Ovary (tissue), 9 donors: ENCODE results near the gene MAP3K12. TPM values are rescaled to one million over a fixed set of nuclear protein-coding genes. Genes with fewer than 3 reads are reported as not detected.

Experiments
- DNase-seq, 5 donors: peaks; one replicate each; pipeline ENCODE4 v3.0.0-alpha.2; 2019 to 2020
- H3K27ac ChIP-seq, 2 donors: fragments of 200-600 bp; one replicate each; pipeline versions ENCODE4 v1.5.1 to v1.8.0; 2019 to 2022
- H3K27me3 ChIP-seq: fragments of 200-600 bp; one replicate; pipeline ENCODE4 v1.8.0; 2022
- H3K36me3 ChIP-seq: fragments of 200-600 bp; sonication (generic); one replicate; pipeline ENCODE4 v1.5.1; 2019
- H3K4me1 ChIP-seq: one replicate; pipeline ENCODE4 v1.8.1; 2013; ENCODE audit warnings: mild to moderate bottlenecking, moderate library complexity; ENCODE audit not compliant: insufficient read depth
- H3K4me3 ChIP-seq: fragments of 200-600 bp; sonication (generic); one replicate; pipeline ENCODE4 v1.5.1; 2017
- H3K9me3 ChIP-seq, 2 donors: fragments of 200-600 bp in 1 of 2; sonication (generic) in 1 of 2; one replicate each; pipeline versions ENCODE4 v1.5.1 to v1.8.1; 2013 to 2019; ENCODE audit warnings: mild to moderate bottlenecking in 1 of 2, moderate library complexity in 1 of 2
- EP300 ChIP-seq: sonication (generic); formaldehyde crosslinking; IDR thresholded peaks from one replicate; pipeline ENCODE4 v1.6.1; 2017; ENCODE audit warnings: antibody characterized with exemption
- POLR2A ChIP-seq: fragments of 450-650 bp; IDR thresholded peaks from one replicate; pipeline ENCODE4 v1.6.1; 2017; ENCODE audit warnings: antibody characterized with exemption, mild to moderate bottlenecking, moderate library complexity
- WGBS, 3 donors: extraction: QIAGEN DNeasy Blood & Tissue Kit in 1 of 3; methylation state at CpG; one replicate each; pipeline versions ENCODE4 v1.1.5 to v1.1.7; 2013 to 2017; 5-methylcytosine and 5-hydroxymethylcytosine counted together
- intact Hi-C, 4 donors: fragments of 100-400 bp; cut with DNase I; formaldehyde crosslinking; loops; one replicate each; pipeline versions ENCODE4 v1.11.0 to v1.15.1; 2022 to 2023
- polyA plus RNA-seq, 2 donors: library from polyadenylated mRNA; stranded (reverse); fragments of 200-250 nt in 1 of 2; fragments of 350-450 nt in 1 of 2; fragmentation: Illumina TruSeq in 1 of 2; extraction: RNeasy Lipid Tissue Mini Kit (QIAGEN cat#74804) in 1 of 2; gene quantifications; one replicate each; pipeline ENCODE4 v1.2.3, GENCODE V29; 2013 to 2014
- total RNA-seq, 7 donors: library from RNA; depleted of rRNA in 2 of 7; stranded (reverse); fragments of >200 nt in 2 of 7; fragmentation: NEBNext Ultra II Directional in 3 of 7; extraction: Animal tissue kit (Norgen Biotek cat#: 25700) in 3 of 7; gene quantifications; one replicate each; pipeline versions ENCODE4 v1.1.0 to v1.2.4, GENCODE V29; 2016 to 2023
- TF ChIP-seq, protein P1 (sequence below), 3 donors: fragments of 450-650 bp in 2 of 3; fragments of 200-600 bp in 1 of 3; IDR thresholded peaks; one replicate each; pipeline versions ENCODE4 v1.5.1 to v1.8.0; 2016 to 2022; ENCODE audit warnings: antibody characterized with exemption in 3 of 3, mild to moderate bottlenecking in 1 of 3
- donor health status: DM: no; HTN: no; CAD: no; lungs with moderate emphysema.
- donor health status: DM: no; HTN: no; CAD: no.
- donor health status: Bipolar disorder and iron deficiency.
- donor health status: DM: yes; HTN: yes; CAD: no.
- donor health status: DM: no; HTN: no; CAD: no.
- donor health status: DM: yes; HTN: yes; CAD: no.

MAP3K12 gene
- total and polyA plus RNA-seq, 9 donors = 19.5 to 53.2 (median 30.8) TPM

- 52 to 62% (median 56%) methylated on average over 2 of the region's 2 CpGs for WGBS, 3 donors
- Histone ChIP-seq H3K27ac (no peak overlapping the region), H3K9me3 (no peaks in the 10 kb centered on the region), H3K4me3 (no peak overlapping the region), H3K27me3 (no peaks in the 10 kb centered on the region), H3K4me1 (peaks cover 2% of the 10 kb centered on the region), H3K36me3 (no peaks in the 10 kb centered on the region)
- TF ChIP-seq POLR2A = no peak
- TF ChIP-seq, protein P1, sequence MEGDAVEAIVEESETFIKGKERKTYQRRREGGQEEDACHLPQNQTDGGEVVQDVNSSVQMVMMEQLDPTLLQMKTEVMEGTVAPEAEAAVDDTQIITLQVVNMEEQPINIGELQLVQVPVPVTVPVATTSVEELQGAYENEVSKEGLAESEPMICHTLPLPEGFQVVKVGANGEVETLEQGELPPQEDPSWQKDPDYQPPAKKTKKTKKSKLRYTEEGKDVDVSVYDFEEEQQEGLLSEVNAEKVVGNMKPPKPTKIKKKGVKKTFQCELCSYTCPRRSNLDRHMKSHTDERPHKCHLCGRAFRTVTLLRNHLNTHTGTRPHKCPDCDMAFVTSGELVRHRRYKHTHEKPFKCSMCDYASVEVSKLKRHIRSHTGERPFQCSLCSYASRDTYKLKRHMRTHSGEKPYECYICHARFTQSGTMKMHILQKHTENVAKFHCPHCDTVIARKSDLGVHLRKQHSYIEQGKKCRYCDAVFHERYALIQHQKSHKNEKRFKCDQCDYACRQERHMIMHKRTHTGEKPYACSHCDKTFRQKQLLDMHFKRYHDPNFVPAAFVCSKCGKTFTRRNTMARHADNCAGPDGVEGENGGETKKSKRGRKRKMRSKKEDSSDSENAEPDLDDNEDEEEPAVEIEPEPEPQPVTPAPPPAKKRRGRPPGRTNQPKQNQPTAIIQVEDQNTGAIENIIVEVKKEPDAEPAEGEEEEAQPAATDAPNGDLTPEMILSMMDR (IDR thresholded peaks at IDR 0.05) = no peak
- TF ChIP-seq EP300 = no peak
- DNase-seq = no peak
- intact Hi-C loops = no loop called here
These were observed 22.5 kb downstream of the MAP3K12 start for GRCh38 chr12:53476769-53477209.

- Histone ChIP-seq H3K36me3 (no peaks in the 10 kb centered on the region), H3K4me1 (no peaks in the 10 kb centered on the region), H3K27me3 (no peaks in the 10 kb centered on the region), H3K27ac (no peak overlapping the region), H3K4me3 (no peak overlapping the region), H3K9me3 (no peaks in the 10 kb centered on the region)
- WGBS, 3 donors = 23 to 44% (median 23%) methylated on average over 13 of the region's 13 CpGs
- intact Hi-C loops = no loop called here
- no peak for DNase-seq
- TF ChIP-seq EP300 = no peak
- TF ChIP-seq, protein P1 (IDR thresholded peaks at IDR 0.05) = no peak
- no peak for TF ChIP-seq POLR2A
These were observed 24.4 kb downstream of the MAP3K12 start for GRCh38 chr12:53474819-53475218.

- no peak overlapping the region for H3K27ac ChIP-seq
- no peaks in the 10 kb centered on the region for H3K27me3 ChIP-seq
- TF ChIP-seq EP300 = no peak
- TF ChIP-seq POLR2A = no peak
- TF ChIP-seq, protein P1 (IDR thresholded peaks at IDR 0.05) = no peak
- H3K4me1 ChIP-seq = no peaks in the 10 kb centered on the region
- intact Hi-C loops = no loop called here
- no peak for DNase-seq
- no peaks in the 10 kb centered on the region for H3K9me3 ChIP-seq
- no peaks in the 10 kb centered on the region for H3K36me3 ChIP-seq
- WGBS, 3 donors = 26 to 33% (median 31%) methylated on average over 2 of the region's 2 CpGs
- H3K4me3 ChIP-seq = no peak overlapping the region
These were observed 25.2 kb downstream of the MAP3K12 start for GRCh38 chr12:53474077-53474476.

DNA sequence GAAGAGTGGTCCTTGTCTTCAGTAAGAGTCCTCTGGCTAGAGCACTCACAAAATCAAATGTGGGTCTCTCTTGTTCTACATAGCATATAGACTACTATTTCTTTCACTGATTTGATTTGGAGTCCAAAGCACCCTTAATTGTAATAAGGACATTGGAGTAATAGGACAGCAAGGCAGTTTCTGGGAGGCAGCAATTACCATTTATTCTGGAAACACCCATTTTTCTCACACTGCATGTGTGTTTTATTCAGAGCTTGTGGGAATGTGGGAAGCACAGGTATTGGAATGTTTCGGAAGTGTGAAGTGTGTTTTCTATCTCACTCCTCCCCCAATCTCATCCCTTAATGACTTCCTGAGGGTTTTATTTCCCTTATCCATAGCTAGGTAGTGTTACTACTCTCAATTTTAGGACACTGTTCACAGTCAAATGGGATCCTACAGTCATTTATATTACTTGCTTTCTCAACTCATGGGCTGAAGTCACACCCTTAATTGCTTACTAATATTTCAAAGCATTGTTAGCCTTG is 27.1 kb downstream of the MAP3K12 start:
- H3K9me3 ChIP-seq = no peaks in the 10 kb centered on the region
- no peaks in the 10 kb centered on the region for H3K27me3 ChIP-seq
- H3K4me3 ChIP-seq = no peak overlapping the region
- no peaks in the 10 kb centered on the region for H3K4me1 ChIP-seq
- no peaks in the 10 kb centered on the region for H3K36me3 ChIP-seq
- no peak for DNase-seq
- no peak overlapping the region for H3K27ac ChIP-seq
- intact Hi-C loops = loop anchor here in 1 of 4 donors (2.0 kb wide), 1 partner anchor 17 kb away; no protein-coding TSS in a partner anchor
- WGBS, 3 donors = 61 to 81% (median 71%) methylated on average over 1 of the region's 1 CpG
- no peak for TF ChIP-seq POLR2A
- TF ChIP-seq, protein P1 (IDR thresholded peaks at IDR 0.05) = no peak
- TF ChIP-seq EP300 = no peak
